Mesendoderm (in vitro differentiated cells): ENCODE results near the gene CRABP2.
A peak's percentile ranks its signal among the peaks of the same experiment; 100 is the strongest.

ENCODE experiments used
- DNase-seq: peaks from one replicate; pipeline ENCODE4 v3.0.0; 2013
- H2AK5ac ChIP-seq: 2 replicates; pipeline ENCODE4 v1.6.1; 2013; ENCODE audit warnings: low read length, inconsistent platforms
- H2BK120ac ChIP-seq: 2 replicates; pipeline ENCODE4 v1.6.1; 2013; ENCODE audit warnings: low read depth, mild to moderate bottlenecking, low read length, moderate library complexity, mixed read lengths
- H2BK15ac ChIP-seq: replicated peaks from 2 replicates; pipeline ENCODE4 v1.6.1; 2013; ENCODE audit warnings: low read depth, mild to moderate bottlenecking, moderate library complexity
- H2BK5ac ChIP-seq: 2 replicates; pipeline ENCODE4 v1.6.1; 2013; ENCODE audit warnings: low read length, inconsistent platforms
- H3K18ac ChIP-seq: 2 replicates; pipeline ENCODE4 v1.6.1; 2013; ENCODE audit warnings: mild to moderate bottlenecking, low read length, mixed read lengths
- H3K23ac ChIP-seq: one replicate; pipeline ENCODE4 v1.6.1; 2013; ENCODE audit warnings: low read length
- H3K27ac ChIP-seq: 2 replicates; pipeline ENCODE4 v1.5.1; 2013; ENCODE audit warnings: low read depth, mild to moderate bottlenecking, inconsistent platforms, low read length, moderate library complexity
- H3K27me3 ChIP-seq: 2 replicates; pipeline ENCODE4 v1.6.1; 2013; ENCODE audit warnings: low read length, control low read depth, mild to moderate bottlenecking, inconsistent platforms; ENCODE audit not compliant: insufficient read depth, poor library complexity
- H3K36me3 ChIP-seq: 2 replicates; pipeline ENCODE4 v1.6.1; 2013; ENCODE audit warnings: low read length, inconsistent platforms; ENCODE audit not compliant: control insufficient read depth, insufficient read depth
- H3K4ac ChIP-seq: one replicate; pipeline ENCODE4 v1.6.1; 2013; ENCODE audit warnings: low read depth, mild to moderate bottlenecking, low read length, moderate library complexity
- H3K4me1 ChIP-seq: 2 replicates; pipeline ENCODE4 v1.6.1; 2013; ENCODE audit warnings: low read depth, low read length, inconsistent platforms; ENCODE audit not compliant: control insufficient read depth
- H3K4me2 ChIP-seq: 2 replicates; pipeline ENCODE4 v1.6.1; 2013; ENCODE audit warnings: low read length
- H3K4me3 ChIP-seq: 2 replicates; pipeline ENCODE4 v1.5.1; 2013; ENCODE audit warnings: mild to moderate bottlenecking, low read length
- H3K56ac ChIP-seq: one replicate; pipeline ENCODE4 v1.6.1; 2013; ENCODE audit warnings: low read length
- H3K79me1 ChIP-seq: 2 replicates; pipeline ENCODE4 v1.6.1; 2013; ENCODE audit warnings: low read length, inconsistent platforms
- H3K79me2 ChIP-seq: 2 replicates; pipeline ENCODE4 v1.6.1; 2013; ENCODE audit warnings: mild to moderate bottlenecking, low read length; ENCODE audit not compliant: control insufficient read depth, insufficient read depth
- H3K9ac ChIP-seq: 2 replicates; pipeline ENCODE4 v1.6.1; 2013; ENCODE audit warnings: low read length, inconsistent platforms
- H4K5ac ChIP-seq: one replicate; pipeline ENCODE4 v1.6.1; 2013; ENCODE audit warnings: low read length
- H4K8ac ChIP-seq: one replicate; pipeline ENCODE4 v1.6.1; 2013; ENCODE audit warnings: low read depth, mild to moderate bottlenecking, control low read depth, low read length, moderate library complexity
- WGBS: extraction: QIAGEN DNeasy Blood & Tissue Kit; methylation state at CpG from one replicate; pipeline ENCODE4 v1.1.7; 2013; ENCODE audit warnings: low lambda C conversion rate, missing lambda C conversion rate; ENCODE audit not compliant: insufficient coverage; ENCODE audit errors: extremely low coverage; 5-methylcytosine and 5-hydroxymethylcytosine counted together

Gene CRABP2

GRCh38 chr1:156693848-156694689 is 11.3 kb downstream of the CRABP2 start:
- H2BK5ac ChIP-seq = peak overlapping the region; percentile 76
- H3K23ac ChIP-seq = peak overlapping the region; percentile 26
- peaks cover under 1% of the 10 kb centered on the region for H3K36me3 ChIP-seq
- no peak overlapping the region for H2BK15ac ChIP-seq
- peak overlapping the region; percentile 92 for H3K56ac ChIP-seq
- H4K5ac ChIP-seq = no peak overlapping the region
- no peak overlapping the region for H3K4me2 ChIP-seq
- H4K8ac ChIP-seq = peak overlapping the region; percentile 77
- H2BK120ac ChIP-seq = peak overlapping the region; percentile 31
- no peaks in the 10 kb centered on the region for H3K79me2 ChIP-seq
- no peak overlapping the region for H3K4me3 ChIP-seq
- peak overlapping the region; percentile 75 for H3K9ac ChIP-seq
- peak; percentile 92 for DNase-seq
- no peaks in the 10 kb centered on the region for H3K79me1 ChIP-seq
- peak overlapping the region; percentile 72 for H3K18ac ChIP-seq
- H3K27me3 ChIP-seq = no peaks in the 10 kb centered on the region
- peak overlapping the region; percentile 82 for H3K4ac ChIP-seq
- H2AK5ac ChIP-seq = peak overlapping the region; percentile 91
- peaks cover 31% of the 10 kb centered on the region for H3K4me1 ChIP-seq
- WGBS = no CpG with 5 or more reads among the region's 12 CpGs
- peak overlapping the region; percentile 69 for H3K27ac ChIP-seq

GRCh38 chr1:156692925-156693847 is 12.2 kb downstream of the CRABP2 start:
- H2BK5ac ChIP-seq = peak overlapping the region; percentile 85
- H4K5ac ChIP-seq = peak overlapping the region; percentile 15
- peak overlapping the region; percentile 78 for H3K4me2 ChIP-seq
- H3K36me3 ChIP-seq = no peaks in the 10 kb centered on the region
- peak overlapping the region; percentile 68 for H2BK120ac ChIP-seq
- peak overlapping the region; percentile 69 for H3K27ac ChIP-seq
- no peak overlapping the region for H3K4me3 ChIP-seq
- peak; percentile 98 for DNase-seq
- H3K9ac ChIP-seq = peak overlapping the region; percentile 75
- no peaks in the 10 kb centered on the region for H3K79me2 ChIP-seq
- H3K4ac ChIP-seq = peak overlapping the region; percentile 87
- peak overlapping the region; percentile 94 for H3K23ac ChIP-seq
- no peaks in the 10 kb centered on the region for H3K79me1 ChIP-seq
- peak overlapping the region; percentile 91 for H2AK5ac ChIP-seq
- peak overlapping the region; percentile 92 for H3K56ac ChIP-seq
- no peak overlapping the region for H2BK15ac ChIP-seq
- no peaks in the 10 kb centered on the region for H3K27me3 ChIP-seq
- peak overlapping the region; percentile 83 for H3K18ac ChIP-seq
- H4K8ac ChIP-seq = no peak overlapping the region
- WGBS = no CpG with 5 or more reads among the region's 16 CpGs
- peaks cover 31% of the 10 kb centered on the region for H3K4me1 ChIP-seq

- Histone ChIP-seq H3K79me2 (no peaks in the 10 kb centered on the region), H3K79me1 (no peaks in the 10 kb centered on the region), H3K4me1 (peaks cover 31% of the 10 kb centered on the region), H3K18ac (peak overlapping the region; percentile 83), H3K27me3 (no peaks in the 10 kb centered on the region), H3K27ac (peak overlapping the region; percentile 63), H3K9ac (peak overlapping the region; percentile 68), H3K23ac (peak overlapping the region; percentile 94), H2BK120ac (peak overlapping the region; percentile 68), H3K4me3 (no peak overlapping the region), H2BK15ac (no peak overlapping the region), H4K5ac (no peak overlapping the region), H3K56ac (peak overlapping the region; percentile 92), H4K8ac (no peak overlapping the region), H2BK5ac (peak overlapping the region; percentile 82), H2AK5ac (no peak overlapping the region), H3K36me3 (no peaks in the 10 kb centered on the region), H3K4me2 (peak overlapping the region; percentile 59), H3K4ac (peak overlapping the region; percentile 49)
- no CpG with 5 or more reads among the region's 13 CpGs for WGBS
- no peak for DNase-seq
Observed at GRCh38 chr1:156692441-156692924, 12.9 kb downstream of the CRABP2 start.

- Histone ChIP-seq H3K4me3 (no peak overlapping the region), H4K5ac (no peak overlapping the region), H3K4me2 (peak overlapping the region; percentile 59), H3K18ac (peak overlapping the region; percentile 83), H3K79me2 (no peaks in the 10 kb centered on the region), H3K56ac (peak overlapping the region; percentile 92), H3K36me3 (no peaks in the 10 kb centered on the region), H2BK15ac (no peak overlapping the region), H3K79me1 (no peaks in the 10 kb centered on the region), H3K27me3 (no peaks in the 10 kb centered on the region), H3K4me1 (peaks cover 31% of the 10 kb centered on the region), H3K27ac (no peak overlapping the region), H2BK5ac (peak overlapping the region; percentile 20), H3K23ac (peak overlapping the region; percentile 81), H3K4ac (no peak overlapping the region), H2BK120ac (no peak overlapping the region), H4K8ac (no peak overlapping the region), H2AK5ac (peak overlapping the region; percentile 87), H3K9ac (peak overlapping the region; percentile 68)
- no CpG with 5 or more reads among the region's 20 CpGs for WGBS
- peak; percentile 77 for DNase-seq
Observed at GRCh38 chr1:156691665-156692440, 13.5 kb downstream of the CRABP2 start.

GRCh38 chr1:156691191-156691590 is 14.2 kb downstream of the CRABP2 start:
- Histone ChIP-seq H3K4me1 (peaks cover 31% of the 10 kb centered on the region), H4K8ac (no peak overlapping the region), H2BK5ac (no peak overlapping the region), H3K4me3 (no peak overlapping the region), H2BK120ac (no peak overlapping the region), H3K56ac (peak overlapping the region; percentile 92), H3K27ac (no peak overlapping the region), H3K23ac (peak overlapping the region; percentile 81), H3K9ac (peak overlapping the region; percentile 68), H3K79me1 (no peaks in the 10 kb centered on the region), H2BK15ac (no peak overlapping the region), H3K18ac (peak overlapping the region; percentile 4), H4K5ac (no peak overlapping the region), H3K79me2 (no peaks in the 10 kb centered on the region), H2AK5ac (peak overlapping the region; percentile 87), H3K27me3 (no peaks in the 10 kb centered on the region), H3K4ac (no peak overlapping the region), H3K36me3 (no peaks in the 10 kb centered on the region), H3K4me2 (no peak overlapping the region)
- WGBS = no CpG with 5 or more reads among the region's 10 CpGs
- DNase-seq = no peak
